GM12891 (cell line): ENCODE results near the gene MYOCD.

Experiments used
- PAX5 ChIP-seq: IDR thresholded peaks from 2 replicates; pipeline ENCODE4 v1.6.1; 2011; ENCODE audit warnings: low read length, moderate library complexity, mild to moderate bottlenecking; ENCODE audit not compliant: insufficient read depth, severe bottlenecking
- POLR2A ChIP-seq: IDR thresholded peaks from 2 replicates; pipeline ENCODE4 v1.6.1; 2011; ENCODE audit warnings: low read depth, low read length, control low read depth
- POLR2AphosphoS5 ChIP-seq: IDR thresholded peaks from 2 replicates; pipeline ENCODE4 v1.6.1; 2011; ENCODE audit warnings: low read depth, low read length, control low read depth
- POU2F2 ChIP-seq: IDR thresholded peaks from 2 replicates; pipeline ENCODE4 v1.6.1; 2011; ENCODE audit warnings: low read depth, mild to moderate bottlenecking, control low read depth, low read length, moderate library complexity
- SPI1 ChIP-seq: IDR thresholded peaks from 2 replicates; pipeline ENCODE4 v1.6.1; 2011; ENCODE audit warnings: low read depth, low read length, control low read depth
- TAF1 ChIP-seq: IDR thresholded peaks from 2 replicates; pipeline ENCODE4 v1.6.1; 2011; ENCODE audit warnings: low read depth, low read length, control low read depth

DNA sequence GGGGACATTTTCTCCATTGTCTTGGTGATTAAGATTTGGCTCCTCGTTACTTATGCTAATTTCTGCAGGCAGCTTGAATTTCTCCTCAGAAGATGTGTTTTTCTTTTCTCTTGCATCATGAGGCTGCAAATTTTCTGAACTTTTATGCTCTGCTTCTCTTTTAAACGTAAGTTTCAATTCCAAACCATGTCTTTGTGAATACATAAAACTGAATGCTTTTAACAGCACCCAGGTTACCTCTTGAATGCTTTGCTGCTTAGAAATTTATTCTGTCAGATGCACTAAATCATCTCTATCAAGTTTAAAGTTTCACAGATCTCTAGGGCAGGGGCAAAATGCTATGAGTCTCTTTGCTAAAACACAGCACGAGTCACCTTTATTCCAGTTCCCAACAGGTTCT, 143.0 kb downstream of the MYOCD start:
- TF ChIP-seq TAF1, result no peak
- TF ChIP-seq POLR2A, result no peak
- no peak for TF ChIP-seq POLR2AphosphoS5
- TF ChIP-seq SPI1, result no peak
- no peak for TF ChIP-seq POU2F2
- no peak for TF ChIP-seq PAX5
